Tibial nerve (tissue), 4 donors: ENCODE data around the gene ZNF74. TPM values are rescaled to one million over a fixed set of nuclear protein-coding genes. Genes with fewer than 3 reads are reported as not detected.

ENCODE experiments used
- DNase-seq, 2 donors: peaks; one replicate each; pipeline ENCODE4 v3.0.0-alpha.2; 2019; ENCODE audit warnings: low spot score in 2 of 2
- H3K27ac ChIP-seq, 4 donors: fragments of 200-600 bp; sonication (generic) in 3 of 4; one replicate each; pipeline ENCODE4 v1.5.1; 2017 to 2019; ENCODE audit warnings: mild to moderate bottlenecking in 1 of 4
- H3K27me3 ChIP-seq, 2 donors: fragments of 200-600 bp; sonication (generic) in 1 of 2; one replicate each; pipeline versions ENCODE4 v1.5.1 to v1.6.0; 2017 to 2019
- H3K36me3 ChIP-seq, 3 donors: fragments of 200-600 bp; sonication (generic); one replicate each; pipeline ENCODE4 v1.5.1; 2018 to 2019
- H3K4me1 ChIP-seq, 4 donors: fragments of 200-600 bp; sonication (generic) in 3 of 4; one replicate each; pipeline ENCODE4 v1.5.1; 2017 to 2019
- H3K4me3 ChIP-seq, 4 donors: fragments of 200-600 bp; sonication (generic) in 3 of 4; one replicate each; pipeline ENCODE4 v1.5.1; 2017 to 2019; ENCODE audit warnings: mild to moderate bottlenecking in 1 of 4, moderate library complexity in 1 of 4
- H3K9me3 ChIP-seq, 4 donors: fragments of 200-600 bp; sonication (generic) in 3 of 4; one replicate each; pipeline ENCODE4 v1.5.1; 2017 to 2019
- CTCF ChIP-seq, 5 experiments: fragments of 200-600 bp in 3 of 5; fragments of 450-650 bp in 2 of 5; sonication (generic) in 3 of 5; IDR thresholded peaks; one replicate each; pipeline ENCODE4 v1.5.1; 2016 to 2019; ENCODE audit warnings: antibody characterized with exemption in 5 of 5, mild to moderate bottlenecking in 3 of 5, moderate library complexity in 2 of 5
- EP300 ChIP-seq, 2 donors: sonication (generic); formaldehyde crosslinking; IDR thresholded peaks; one replicate each; pipeline ENCODE4 v1.6.1; 2017; ENCODE audit warnings: antibody characterized with exemption in 2 of 2, mild to moderate bottlenecking in 1 of 2
- POLR2A ChIP-seq, 2 donors: fragments of 450-650 bp; IDR thresholded peaks; one replicate each; pipeline ENCODE4 v1.6.1; 2017; ENCODE audit warnings: antibody characterized with exemption in 2 of 2, mild to moderate bottlenecking in 2 of 2, moderate library complexity in 2 of 2
- WGBS, 2 donors: methylation state at CpG; one replicate each; pipeline ENCODE4 v1.1.5; 2018; 5-methylcytosine and 5-hydroxymethylcytosine counted together
- total RNA-seq, 4 donors: library from RNA; depleted of rRNA; stranded (reverse); fragments of >200 nt; gene quantifications; one replicate each; pipeline ENCODE4 v1.1.0, GENCODE V29; 2016

The ZNF74 gene
- total RNA-seq, 4 donors from 2014 or later: 8.7 to 13.5 (median 10.2) TPM

- WGBS, 2 donors: 83 to 89% methylated on average over 2 of the region's 2 CpGs
- no peaks in the 10 kb centered on the region for H3K4me1 ChIP-seq
- H3K9me3 ChIP-seq: peaks cover 0 to 3% (median 0%) of the 10 kb centered on the region in 4 donors
- no peak overlapping the region for H3K27ac ChIP-seq
- TF ChIP-seq POLR2A (IDR thresholded peaks at IDR 0.05): no peak
- TF ChIP-seq EP300 (IDR thresholded peaks at IDR 0.05): no peak
- TF ChIP-seq CTCF (IDR thresholded peaks at IDR 0.05): no peak
- no peak for DNase-seq
- peaks cover 0 to 37% of the 10 kb centered on the region in 2 donors for H3K27me3 ChIP-seq
- no peaks in the 10 kb centered on the region for H3K36me3 ChIP-seq
- no peak overlapping the region for H3K4me3 ChIP-seq
Measured at GRCh38 chr22:20386336-20386735, 7.6 kb upstream of the ZNF74 start.

GRCh38 chr22:20386972-20387371, 7.0 kb upstream of the ZNF74 start:
- no peak for DNase-seq
- peaks cover 0 to 35% of the 10 kb centered on the region in 2 donors for H3K27me3 ChIP-seq
- no peak overlapping the region for H3K4me3 ChIP-seq
- no peak overlapping the region for H3K27ac ChIP-seq
- TF ChIP-seq POLR2A (IDR thresholded peaks at IDR 0.05): no peak
- TF ChIP-seq EP300 (IDR thresholded peaks at IDR 0.05): no peak
- TF ChIP-seq CTCF (IDR thresholded peaks at IDR 0.05): no peak
- H3K36me3 ChIP-seq: no peaks in the 10 kb centered on the region
- no peaks in the 10 kb centered on the region for H3K4me1 ChIP-seq
- peaks cover 0 to 3% (median 0%) of the 10 kb centered on the region in 4 donors for H3K9me3 ChIP-seq
- WGBS, 2 donors: 62 to 79% methylated on average over 4 of the region's 4 CpGs

- Histone ChIP-seq H3K4me1 (peaks cover 0 to 2% (median 0%) of the 10 kb centered on the region in 4 donors), H3K27me3 (peaks cover 0 to 33% of the 10 kb centered on the region in 2 donors), H3K9me3 (peaks cover 0 to 3% (median 0%) of the 10 kb centered on the region in 4 donors), H3K4me3 (no peak overlapping the region), H3K36me3 (no peaks in the 10 kb centered on the region), H3K27ac (no peak overlapping the region)
- DNase-seq: no peak
- TF ChIP-seq POLR2A (IDR thresholded peaks at IDR 0.05) (no peak), EP300 (IDR thresholded peaks at IDR 0.05) (no peak), CTCF (IDR thresholded peaks at IDR 0.05) (no peak)
Measured at GRCh38 chr22:20388200-20388599, 5.8 kb upstream of the ZNF74 start.

- Histone ChIP-seq H3K9me3 (peaks cover 0 to 3% (median 0%) of the 10 kb centered on the region in 4 donors), H3K36me3 (no peaks in the 10 kb centered on the region), H3K27ac (no peak overlapping the region), H3K4me1 (peaks cover 0 to 6% (median 0%) of the 10 kb centered on the region in 4 donors), H3K4me3 (no peak overlapping the region), H3K27me3 (peaks cover 0 to 31% of the 10 kb centered on the region in 2 donors)
- TF ChIP-seq POLR2A (IDR thresholded peaks at IDR 0.05) (no peak), EP300 (IDR thresholded peaks at IDR 0.05) (no peak), CTCF (IDR thresholded peaks at IDR 0.05) (no peak)
- DNase-seq: no peak
- 90 to 91% methylated on average over 6 of the region's 6 CpGs for WGBS, 2 donors
Measured at GRCh38 chr22:20389288-20389687, 4.7 kb upstream of the ZNF74 start.

GRCh38 chr22:20390394-20390907, 3.5 kb upstream of the ZNF74 start:
- WGBS, 2 donors: 92 to 93% methylated on average over 5 of the region's 5 CpGs
- Histone ChIP-seq H3K9me3 (peaks cover 0 to 3% (median 0%) of the 10 kb centered on the region in 4 donors), H3K4me1 (peaks cover 0 to 17% (median 9%) of the 10 kb centered on the region in 4 donors), H3K27me3 (peaks cover 0 to 21% of the 10 kb centered on the region in 2 donors), H3K4me3 (no peak overlapping the region), H3K27ac (no peak overlapping the region), H3K36me3 (no peaks in the 10 kb centered on the region)
- TF ChIP-seq EP300 (IDR thresholded peaks at IDR 0.05) (no peak), CTCF (IDR thresholded peaks at IDR 0.05) (no peak), POLR2A (IDR thresholded peaks at IDR 0.05) (no peak)
- DNase-seq: no peak
